LoVo (cell line): ENCODE measurements around the gene PNLDC1.
"Not testable (repeated sequence)": the region's sequence is repeated elsewhere in the genome, so short reads cannot be mapped to it uniquely, and the experiment has no call there.

ENCODE experiments used
- DNase-seq: peaks from one replicate; pipeline ENCODE4 v3.0.0-alpha.2; 2016; ENCODE audit warnings: low spot score

PNLDC1 gene

GRCh38 chr6:159849851-159850250, 49.8 kb downstream of the PNLDC1 start:
- DNase-seq, result not testable (repeated sequence)

DNA sequence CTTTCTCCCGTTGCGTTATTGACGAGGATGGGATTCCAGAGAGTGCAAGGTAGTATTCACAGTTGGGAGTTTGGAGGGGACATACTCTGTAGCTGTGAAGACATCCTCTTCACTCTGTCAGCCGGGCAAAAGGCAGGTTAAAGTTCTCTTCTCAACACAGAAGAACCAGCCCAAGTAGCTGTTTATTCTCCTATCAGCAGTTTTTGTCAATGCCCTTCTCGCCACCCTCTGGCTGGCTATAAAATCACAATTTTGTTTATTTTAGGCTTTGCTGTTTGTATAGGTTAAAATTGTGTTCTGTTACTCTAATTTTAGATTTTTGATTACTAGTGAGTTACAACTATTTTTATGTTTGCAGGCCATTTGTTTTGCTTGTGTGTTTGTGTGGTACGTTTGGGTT, 52.8 kb downstream of the PNLDC1 start:
- no peak for DNase-seq

DNA sequence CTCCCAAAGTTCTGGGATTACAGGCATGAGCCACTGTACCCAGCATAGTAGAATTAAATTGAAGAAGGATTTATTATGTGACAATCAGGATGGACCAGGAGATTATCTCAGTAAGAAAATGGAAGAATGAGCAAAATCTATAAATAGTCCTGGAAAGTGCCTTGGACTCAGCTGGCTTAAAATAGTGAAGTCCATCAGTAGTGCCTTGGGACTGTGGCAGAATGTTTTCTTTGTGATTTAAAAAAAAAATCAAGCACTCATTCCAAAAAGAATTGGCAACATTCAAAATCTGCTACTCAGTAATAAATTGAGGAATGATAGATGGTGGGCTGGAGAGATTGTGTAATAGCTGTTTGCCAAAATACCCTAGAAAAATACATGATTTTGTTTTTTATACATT, 53.7 kb downstream of the PNLDC1 start:
- no peak for DNase-seq

GRCh38 chr6:159854959-159855358, 54.9 kb downstream of the PNLDC1 start:
- DNase-seq, result no peak

- no peak for DNase-seq
Observed at GRCh38 chr6:159858259-159858658, 58.2 kb downstream of the PNLDC1 start.

GRCh38 chr6:159860482-159860881, 60.4 kb downstream of the PNLDC1 start:
- DNase-seq, result no peak

DNA sequence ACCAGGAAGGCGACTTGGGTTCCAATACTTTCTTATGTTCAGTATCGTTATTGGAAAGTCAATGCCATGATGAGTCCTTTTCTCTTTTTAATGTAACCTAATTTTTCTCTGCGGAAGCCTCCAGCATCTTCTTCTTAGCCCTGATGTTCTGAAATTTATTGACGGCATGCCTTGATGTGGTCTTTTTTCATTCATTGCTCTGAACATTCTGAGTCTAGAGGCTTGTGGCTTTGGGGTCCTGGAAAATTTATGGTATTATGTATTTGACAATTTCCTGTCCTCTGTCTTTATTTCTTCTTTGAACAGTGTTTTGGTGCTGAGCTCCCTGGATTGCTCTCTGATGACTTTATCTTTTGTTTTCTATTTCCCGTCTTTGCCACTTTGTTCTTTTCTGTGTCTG, 62.0 kb downstream of the PNLDC1 start:
- no peak for DNase-seq

DNA sequence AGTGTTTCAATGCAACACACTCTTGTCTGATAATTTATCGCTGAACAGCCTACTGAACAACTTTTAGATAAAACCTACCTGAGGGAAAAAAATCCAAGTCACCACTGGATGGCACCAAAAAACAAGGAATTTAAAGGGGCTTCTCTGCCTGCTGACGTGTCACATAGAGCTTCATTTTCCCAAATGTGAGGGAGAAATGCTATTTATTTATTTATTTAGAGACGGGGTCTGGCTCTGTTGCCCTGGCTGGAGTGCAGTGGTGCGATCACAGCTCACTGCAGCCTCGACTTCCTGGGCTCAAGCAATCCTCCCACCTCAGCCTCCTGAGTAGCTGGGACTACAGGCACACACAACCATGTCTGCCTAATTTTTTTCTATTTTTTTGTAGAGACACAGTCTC, 63.3 kb downstream of the PNLDC1 start:
- DNase-seq, result peak; percentile 42

DNA sequence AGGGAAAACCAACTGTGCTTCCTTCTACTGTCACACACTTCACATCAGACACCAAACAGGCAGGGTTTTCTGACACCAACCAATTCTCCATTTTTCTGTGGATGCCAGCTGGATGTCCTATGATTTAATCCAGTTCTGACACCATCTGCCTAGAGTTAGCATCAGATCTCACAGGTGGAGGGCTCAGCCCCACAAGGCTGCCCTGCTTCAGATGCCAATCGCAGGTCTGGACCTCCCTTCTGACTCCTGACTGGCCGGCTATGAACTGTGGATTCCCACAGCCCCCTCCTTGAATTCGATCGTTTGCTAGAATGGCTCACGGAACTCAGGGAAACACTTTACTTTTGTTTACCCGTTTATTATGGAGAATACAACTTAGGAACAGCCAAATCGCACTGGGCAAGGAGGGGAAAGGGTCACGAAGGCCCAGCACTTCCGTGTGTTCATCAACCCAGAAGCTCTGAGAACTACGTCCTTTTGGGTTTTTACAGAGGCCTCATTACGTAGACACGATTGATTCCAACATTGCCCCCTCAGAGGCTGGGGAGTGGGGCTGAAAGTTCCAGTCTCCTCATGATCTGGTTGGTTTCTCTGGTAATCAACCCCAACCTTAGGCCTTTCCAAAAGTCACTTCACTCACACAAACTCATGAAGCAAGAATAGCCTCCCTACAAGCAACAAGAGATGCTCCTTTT, 65.3 kb downstream of the PNLDC1 start:
- DNase-seq, result no peak

GRCh38 chr6:159866286-159867247, 66.5 kb downstream of the PNLDC1 start:
- no peak for DNase-seq
